CD14-positive monocyte (primary cell): ENCODE measurements around the gene BNC2. TPM values are rescaled to one million over a fixed set of nuclear protein-coding genes. Genes with fewer than 3 reads are reported as not detected.

Experiments
- DNase-seq, 3 donors: peaks; one replicate each; pipeline ENCODE4 v3.0.0-alpha.2; 2011 to 2022
- H2AFZ ChIP-seq: 2 replicates; pipeline ENCODE4 v1.6.0; 2012; ENCODE audit warnings: mild to moderate bottlenecking, low read depth, low read length, inconsistent platforms; ENCODE audit not compliant: insufficient read depth, poor library complexity, severe bottlenecking
- H3K27ac ChIP-seq, 2 donors: 1 replicate in 1 of 2; 2 replicates in 1 of 2; pipeline ENCODE4 v1.5.1; 2012 to 2013; ENCODE audit warnings: low read length in 2 of 2, control low read depth in 1 of 2, inconsistent platforms in 1 of 2, low read depth in 1 of 2, mild to moderate bottlenecking in 1 of 2
- H3K27me3 ChIP-seq, 2 donors: one replicate each; pipeline versions ENCODE4 v1.6.0 to v1.6.1; 2011 to 2013; ENCODE audit warnings: low read length in 2 of 2; ENCODE audit not compliant: control insufficient read depth in 2 of 2, insufficient read depth in 2 of 2
- H3K36me3 ChIP-seq, 2 donors: replicated peaks in 1 of 2; 1 replicate in 1 of 2; 2 replicates in 1 of 2; pipeline versions ENCODE4 v1.5.1 to v1.6.1; 2012 to 2013; ENCODE audit warnings: low read length in 2 of 2, control low read depth in 1 of 2, inconsistent platforms in 1 of 2, mild to moderate bottlenecking in 1 of 2; ENCODE audit not compliant: insufficient read depth in 2 of 2, control insufficient read depth in 1 of 2
- H3K4me1 ChIP-seq, 2 donors: 1 replicate in 1 of 2; 2 replicates in 1 of 2; pipeline versions ENCODE4 v1.5.1 to v1.6.1; 2012 to 2013; ENCODE audit warnings: low read length in 2 of 2, control low read depth in 1 of 2, inconsistent platforms in 1 of 2, mild to moderate bottlenecking in 1 of 2, moderate library complexity in 1 of 2; ENCODE audit not compliant: insufficient read depth in 2 of 2, control insufficient read depth in 1 of 2
- H3K4me2 ChIP-seq: replicated peaks from 2 replicates; pipeline ENCODE3; 2012; ENCODE audit warnings: low read length, moderate library complexity, mild to moderate bottlenecking; ENCODE audit not compliant: poor library complexity, severe bottlenecking; ENCODE audit errors: extremely low read depth
- H3K4me3 ChIP-seq, 3 experiments: fragments of 200-600 bp in 1 of 3; sonication (generic) in 1 of 3; replicated peaks in 1 of 3; 1 replicate in 2 of 3; 2 replicates in 1 of 3; pipeline ENCODE4 v1.5.1; 2011 to 2013; ENCODE audit warnings: low read length in 3 of 3, mild to moderate bottlenecking in 3 of 3, control low read depth in 2 of 3, low read depth in 2 of 3, inconsistent platforms in 1 of 3, moderate library complexity in 1 of 3
- H3K79me2 ChIP-seq: 2 replicates; pipeline ENCODE4 v1.6.0; 2012; ENCODE audit warnings: mild to moderate bottlenecking, control low read depth, inconsistent platforms, low read length, moderate library complexity; ENCODE audit not compliant: insufficient read depth
- H3K9ac ChIP-seq: 2 replicates; pipeline ENCODE4 v1.6.0; 2017; ENCODE audit warnings: low read length, mild to moderate bottlenecking; ENCODE audit not compliant: insufficient read depth, poor library complexity, severe bottlenecking
- H3K9me3 ChIP-seq, 2 donors: replicated peaks in 1 of 2; 1 replicate in 1 of 2; 2 replicates in 1 of 2; pipeline versions ENCODE4 v1.5.1 to v1.6.1; 2012 to 2013; ENCODE audit warnings: low read length in 2 of 2, control low read depth in 1 of 2; ENCODE audit not compliant: control insufficient read depth in 1 of 2, insufficient read depth in 1 of 2
- H4K20me1 ChIP-seq: 2 replicates; pipeline ENCODE4 v1.6.0; 2012; ENCODE audit warnings: mild to moderate bottlenecking, low read length, control low read depth, moderate library complexity; ENCODE audit not compliant: insufficient read depth
- H3K27ac Mint-ChIP-seq, 7 donors: one replicate each; pipeline ENCODE4 v1.8.0; 2020; ENCODE audit warnings: mild to moderate bottlenecking in 7 of 7, mixed read lengths in 7 of 7, moderate library complexity in 6 of 7, inconsistent platforms in 2 of 7
- H3K27me3 Mint-ChIP-seq, 3 donors: one replicate each; pipeline ENCODE4 v1.8.0; 2021 to 2022; ENCODE audit warnings: low read depth in 3 of 3, mild to moderate bottlenecking in 3 of 3, mixed read lengths in 3 of 3, moderate library complexity in 3 of 3, inconsistent platforms in 1 of 3
- H3K36me3 Mint-ChIP-seq, 2 donors: one replicate each; pipeline ENCODE4 v1.8.0; 2020; ENCODE audit warnings: mixed read lengths in 2 of 2, inconsistent platforms in 1 of 2, mild to moderate bottlenecking in 1 of 2
- H3K4me1 Mint-ChIP-seq: one replicate; pipeline ENCODE4 v1.8.0; 2020; ENCODE audit warnings: mild to moderate bottlenecking, mixed read lengths
- H3K4me3 Mint-ChIP-seq, 2 donors: one replicate each; pipeline ENCODE4 v1.8.0; 2020; ENCODE audit warnings: mild to moderate bottlenecking in 2 of 2, mixed read lengths in 2 of 2, moderate library complexity in 1 of 2
- H3K9me3 Mint-ChIP-seq, 7 donors: one replicate each; pipeline ENCODE4 v1.8.0; 2020 to 2022; ENCODE audit warnings: mixed read lengths in 7 of 7, mild to moderate bottlenecking in 6 of 7, moderate library complexity in 6 of 7, inconsistent platforms in 2 of 7
- WGBS: methylation state at CpG from one replicate; pipeline ENCODE4 v1.1.5; 2013; ENCODE audit warnings: missing lambda C conversion rate; ENCODE audit not compliant: insufficient coverage; 5-methylcytosine and 5-hydroxymethylcytosine counted together
- intact Hi-C, 2 donors: fragments of 100-400 bp; cut with micrococcal nuclease; formaldehyde crosslinking; loops; one replicate each; pipeline versions ENCODE4 v1.15.0 to v1.15.1; 2023
- polyA plus RNA-seq, 3 donors: library from polyadenylated mRNA; depleted of rRNA in 1 of 3; unstranded in 2 of 3; stranded (reverse) in 1 of 3; fragments of 300-500 nt in 2 of 3; fragments of >200 nt in 1 of 3; fragmentation: Illumina TruSeq in 2 of 3; gene quantifications; 1 replicate in 2 of 3; 2 replicates in 1 of 3; pipeline ENCODE4 v1.2.3, GENCODE V29; 2012 to 2021
- TF ChIP-seq, protein P1 (sequence below): fragments of 200-600 bp; IDR thresholded peaks from one replicate; pipeline ENCODE4 v1.8.0; 2022; ENCODE audit warnings: antibody characterized with exemption, mild to moderate bottlenecking

The BNC2 gene
- polyA plus RNA-seq, 3 donors, result 0.01 TPM; not detected in 2

DNA sequence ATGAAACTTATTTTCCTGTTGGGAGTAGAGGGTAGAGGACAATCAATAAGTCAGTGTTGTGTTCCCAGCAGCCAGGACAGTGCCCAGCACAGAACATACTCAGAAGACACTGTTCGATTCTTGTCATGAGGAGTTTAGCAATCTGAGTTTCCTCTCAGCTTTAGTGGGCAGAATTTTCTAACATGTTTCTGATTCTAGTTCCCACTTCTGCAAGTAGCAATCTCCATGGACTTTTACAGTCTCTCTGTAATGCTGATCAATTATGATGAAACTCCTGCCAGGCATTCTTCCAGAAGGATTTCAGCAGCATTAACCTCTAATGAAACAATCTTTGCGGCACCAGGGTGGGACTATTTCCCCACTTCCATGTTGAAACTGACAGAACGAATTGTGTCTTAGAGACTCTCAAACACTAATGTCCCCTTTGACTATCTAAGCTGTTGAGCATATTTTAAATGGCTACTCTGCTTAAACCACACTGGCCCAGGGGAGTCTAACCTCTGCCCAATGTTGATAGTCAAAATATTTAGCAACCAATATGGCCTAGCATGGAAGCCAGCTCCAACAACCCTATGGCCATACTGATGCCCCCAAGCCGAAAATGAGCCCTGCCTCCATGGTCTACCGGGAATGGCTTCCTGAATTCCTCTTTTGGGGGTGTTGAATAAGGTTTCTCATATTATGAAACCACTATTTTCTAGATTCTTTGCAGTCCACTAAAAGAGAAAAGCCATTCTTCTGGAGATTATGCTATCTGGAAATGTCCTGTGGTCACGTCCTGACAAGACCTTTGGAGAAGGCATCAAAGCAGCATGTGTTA, 484.3 kb downstream of the BNC2 start:
- no peak overlapping the region for H3K4me3 Mint-ChIP-seq
- Histone ChIP-seq H2AFZ (no peak overlapping the region), H3K36me3 (no peaks in the 10 kb centered on the region), H3K27ac (no peak overlapping the region), H3K9me3 (peaks cover 0 to 2% of the 10 kb centered on the region in 2 donors), H3K4me3 (no peak overlapping the region), H3K79me2 (no peaks in the 10 kb centered on the region), H3K4me2 (no peak overlapping the region), H3K4me1 (peaks cover 0 to 9% of the 10 kb centered on the region in 2 donors), H3K9ac (no peak overlapping the region), H4K20me1 (no peaks in the 10 kb centered on the region), H3K27me3 (no peaks in the 10 kb centered on the region)
- H3K27me3 Mint-ChIP-seq, result peaks cover 0 to 2% (median 0%) of the 10 kb centered on the region in 3 donors
- H3K36me3 Mint-ChIP-seq, result no peaks in the 10 kb centered on the region
- intact Hi-C loops, result no loop called here
- TF ChIP-seq, protein P1, sequence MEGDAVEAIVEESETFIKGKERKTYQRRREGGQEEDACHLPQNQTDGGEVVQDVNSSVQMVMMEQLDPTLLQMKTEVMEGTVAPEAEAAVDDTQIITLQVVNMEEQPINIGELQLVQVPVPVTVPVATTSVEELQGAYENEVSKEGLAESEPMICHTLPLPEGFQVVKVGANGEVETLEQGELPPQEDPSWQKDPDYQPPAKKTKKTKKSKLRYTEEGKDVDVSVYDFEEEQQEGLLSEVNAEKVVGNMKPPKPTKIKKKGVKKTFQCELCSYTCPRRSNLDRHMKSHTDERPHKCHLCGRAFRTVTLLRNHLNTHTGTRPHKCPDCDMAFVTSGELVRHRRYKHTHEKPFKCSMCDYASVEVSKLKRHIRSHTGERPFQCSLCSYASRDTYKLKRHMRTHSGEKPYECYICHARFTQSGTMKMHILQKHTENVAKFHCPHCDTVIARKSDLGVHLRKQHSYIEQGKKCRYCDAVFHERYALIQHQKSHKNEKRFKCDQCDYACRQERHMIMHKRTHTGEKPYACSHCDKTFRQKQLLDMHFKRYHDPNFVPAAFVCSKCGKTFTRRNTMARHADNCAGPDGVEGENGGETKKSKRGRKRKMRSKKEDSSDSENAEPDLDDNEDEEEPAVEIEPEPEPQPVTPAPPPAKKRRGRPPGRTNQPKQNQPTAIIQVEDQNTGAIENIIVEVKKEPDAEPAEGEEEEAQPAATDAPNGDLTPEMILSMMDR, result no peak
- peaks cover 5% of the 10 kb centered on the region for H3K4me1 Mint-ChIP-seq
- WGBS, result 82% methylated on average over 1 of the region's 6 CpGs
- H3K9me3 Mint-ChIP-seq, result peaks cover 0 to 11% (median 5%) of the 10 kb centered on the region in 7 donors
- DNase-seq, result no peak
- no peak overlapping the region for H3K27ac Mint-ChIP-seq

DNA sequence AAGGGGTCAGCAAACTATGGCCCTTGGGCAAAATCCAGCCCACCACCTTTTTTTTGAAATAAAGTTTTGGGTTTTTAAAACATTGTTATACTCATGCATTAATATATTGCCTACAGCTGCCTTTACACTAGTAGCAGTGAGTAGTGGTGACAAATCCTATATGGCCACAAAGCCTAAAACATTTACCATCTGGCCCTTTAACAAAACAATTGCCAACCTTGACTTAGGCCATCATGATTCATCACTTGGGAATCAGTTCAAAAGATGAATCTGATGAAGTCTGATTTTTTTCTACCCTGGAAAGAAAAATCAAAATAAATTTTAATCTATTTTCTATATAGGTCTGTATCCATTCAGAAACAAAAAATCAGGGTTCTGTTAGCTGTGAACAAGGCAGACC, 484.9 kb downstream of the BNC2 start:
- no peak for DNase-seq
- H3K9ac ChIP-seq, result no peak overlapping the region
- peaks cover 0 to 9% of the 10 kb centered on the region in 2 donors for H3K4me1 ChIP-seq
- H3K9me3 ChIP-seq, result peaks cover 0 to 2% of the 10 kb centered on the region in 2 donors
- H4K20me1 ChIP-seq, result no peaks in the 10 kb centered on the region
- no peak overlapping the region for H2AFZ ChIP-seq
- H3K27ac ChIP-seq, result no peak overlapping the region
- no peak overlapping the region for H3K4me2 ChIP-seq
- no peaks in the 10 kb centered on the region for H3K79me2 ChIP-seq
- intact Hi-C loops, result no loop called here
- H3K36me3 Mint-ChIP-seq, result no peaks in the 10 kb centered on the region
- H3K36me3 ChIP-seq, result no peaks in the 10 kb centered on the region
- no peak overlapping the region for H3K4me3 ChIP-seq
- H3K4me3 Mint-ChIP-seq, result no peak overlapping the region
- peaks cover 0 to 11% (median 5%) of the 10 kb centered on the region in 7 donors for H3K9me3 Mint-ChIP-seq
- H3K27ac Mint-ChIP-seq, result no peak overlapping the region
- TF ChIP-seq, protein P1, result no peak
- peaks cover 5% of the 10 kb centered on the region for H3K4me1 Mint-ChIP-seq
- no peaks in the 10 kb centered on the region for H3K27me3 ChIP-seq
- H3K27me3 Mint-ChIP-seq, result peaks cover 0 to 2% (median 0%) of the 10 kb centered on the region in 3 donors
